ENCODE measurements around the gene CACNA2D2.

Gene CACNA2D2

GRCh38 chr3:50493623-50494022 is 9.8 kb downstream of the CACNA2D2 start:
- no peak for DNase-seq

GRCh38 chr3:50493086-50493485 is 10.3 kb downstream of the CACNA2D2 start:
- DNase-seq = no peak

DNA sequence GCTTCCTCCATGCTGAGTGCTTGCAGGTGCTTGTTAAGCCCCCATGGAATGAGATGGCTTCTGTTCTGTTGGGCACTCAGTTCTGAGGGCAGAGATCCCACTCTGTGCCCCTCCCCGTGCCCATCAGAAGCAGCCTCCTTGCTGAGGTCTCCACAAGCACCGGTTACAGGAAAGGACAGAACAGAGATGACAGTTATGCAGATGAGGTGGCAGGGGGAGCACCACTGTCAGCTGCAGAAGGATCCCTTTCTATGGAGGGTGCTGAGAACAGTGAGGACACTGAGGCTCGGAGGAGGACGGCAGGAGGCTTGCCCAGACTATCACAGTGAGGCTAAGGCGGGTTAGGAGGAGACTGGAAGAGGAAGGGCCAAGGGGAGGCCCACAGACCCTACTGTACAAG is 12.4 kb downstream of the CACNA2D2 start:
- DNase-seq = no peak

- no peak for DNase-seq
Measured at GRCh38 chr3:50490424-50490823, 13.0 kb downstream of the CACNA2D2 start.

DNA sequence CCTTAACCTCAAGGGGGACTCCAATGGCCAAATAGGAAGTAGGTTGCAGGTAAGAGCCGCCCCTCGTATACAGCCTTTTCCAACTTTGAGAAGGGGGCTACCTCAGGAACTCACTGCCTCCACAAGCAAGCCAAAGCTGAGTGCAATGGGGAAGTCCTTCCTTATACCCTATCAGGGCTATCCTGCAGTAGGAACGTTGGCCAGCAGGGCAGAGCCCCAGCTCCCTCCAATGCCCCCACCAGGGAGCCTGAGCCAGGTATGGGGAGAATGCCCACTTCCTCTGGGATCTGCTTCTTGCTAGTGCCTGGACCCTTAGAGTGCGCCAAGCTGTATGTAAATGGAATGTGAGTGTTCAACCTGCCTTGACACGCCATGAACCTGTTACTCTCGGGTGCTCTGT is 16.3 kb downstream of the CACNA2D2 start:
- DNase-seq = no peak

DNA sequence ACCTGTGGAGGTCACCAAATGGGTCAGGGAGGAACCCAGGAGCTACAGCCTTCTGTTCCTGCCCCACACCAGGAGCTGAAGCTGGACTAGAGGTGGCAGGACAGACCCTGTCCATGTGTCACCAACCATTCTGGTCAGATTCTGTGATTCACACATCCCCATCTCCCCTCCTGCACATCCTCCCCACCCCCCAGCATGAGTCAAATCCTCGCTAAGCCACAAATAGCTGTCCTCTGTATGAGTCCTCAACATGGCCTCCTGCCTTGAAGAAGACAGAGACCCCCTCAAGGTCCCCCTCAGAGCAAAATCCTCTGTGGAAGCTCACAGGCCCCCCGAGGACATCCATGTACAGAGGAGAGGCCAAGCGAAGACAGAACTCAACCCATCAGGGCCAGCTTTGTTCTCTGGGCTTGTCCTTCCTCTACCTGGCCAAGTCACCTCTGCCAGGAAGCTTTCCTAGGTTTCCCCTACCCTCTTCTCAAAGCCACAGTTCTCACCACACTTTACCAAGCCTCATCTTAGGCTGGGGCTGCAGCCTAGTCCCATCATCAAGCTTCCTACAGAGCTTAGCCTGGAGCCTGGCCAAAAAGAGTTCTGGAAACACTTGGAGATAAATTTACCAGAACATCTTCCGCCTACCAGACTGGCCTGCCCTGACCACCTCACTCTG is 17.1 kb downstream of the CACNA2D2 start:
- no peak for DNase-seq

- peak; percentile 29 for DNase-seq
Measured at GRCh38 chr3:50484722-50485121, 18.7 kb downstream of the CACNA2D2 start.

DNA sequence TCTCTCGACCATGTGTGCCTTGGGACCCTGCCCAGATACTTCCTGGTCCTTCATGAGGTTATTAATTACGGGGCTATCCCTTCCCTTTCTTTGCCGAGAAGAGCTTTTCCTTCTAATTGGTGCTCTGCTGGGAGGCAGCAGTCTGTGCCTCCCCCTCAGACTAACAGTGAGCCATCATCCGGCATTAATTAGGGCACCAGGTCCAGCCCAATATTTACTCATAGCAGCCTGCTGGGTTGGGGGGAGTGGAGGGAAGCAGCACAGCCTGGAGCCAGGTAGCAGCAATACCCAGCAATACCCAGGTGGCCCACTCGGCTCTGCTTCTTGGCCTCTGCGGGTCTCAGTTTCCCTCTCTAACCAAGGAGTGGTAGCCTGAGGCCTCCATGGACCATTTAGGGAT is 20.1 kb downstream of the CACNA2D2 start:
- DNase-seq = no peak

DNA sequence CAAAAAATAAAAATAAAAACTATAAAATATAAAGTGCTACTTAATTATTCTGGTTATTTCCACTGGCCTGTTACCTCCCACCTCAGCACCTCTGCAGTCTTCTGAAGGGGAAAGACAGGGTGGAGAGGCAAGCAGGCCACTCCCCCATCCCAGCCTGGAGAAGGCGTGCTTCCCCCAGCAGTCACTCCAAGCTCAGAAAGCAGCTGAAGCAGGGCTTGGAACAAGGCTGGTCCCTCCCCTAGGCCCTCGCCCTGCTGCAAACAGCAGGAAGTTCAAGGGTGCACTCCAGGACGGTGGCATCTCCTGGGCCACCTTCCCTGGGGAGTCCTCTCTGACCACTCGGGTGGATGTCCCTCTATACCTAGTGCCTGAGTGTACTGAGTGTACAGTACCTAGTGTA is 21.4 kb downstream of the CACNA2D2 start:
- DNase-seq = no peak

GRCh38 chr3:50480471-50480870 is 23.0 kb downstream of the CACNA2D2 start:
- no peak for DNase-seq

DNA sequence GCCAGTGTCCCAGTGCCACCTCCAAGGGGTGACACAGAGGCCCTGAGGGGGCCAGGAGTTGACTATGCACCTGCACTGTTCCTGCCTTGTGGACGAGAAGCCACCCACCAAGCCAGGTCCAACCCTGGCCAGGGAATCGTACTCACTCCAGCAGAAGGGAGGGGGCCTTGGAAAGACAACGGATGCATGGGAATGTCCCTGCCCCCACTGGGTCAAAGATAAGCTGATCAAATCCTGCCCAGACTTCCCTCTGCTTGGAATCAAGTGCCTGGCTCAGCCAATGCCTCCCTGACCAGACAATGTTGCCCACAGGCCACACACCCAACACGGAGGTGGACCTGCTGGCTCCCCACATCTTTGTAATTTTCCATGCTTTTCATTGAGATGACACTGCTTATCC is 23.9 kb downstream of the CACNA2D2 start:
- DNase-seq = no peak

- no peak for DNase-seq
Measured at GRCh38 chr3:50478671-50479260, 24.7 kb downstream of the CACNA2D2 start.

DNA sequence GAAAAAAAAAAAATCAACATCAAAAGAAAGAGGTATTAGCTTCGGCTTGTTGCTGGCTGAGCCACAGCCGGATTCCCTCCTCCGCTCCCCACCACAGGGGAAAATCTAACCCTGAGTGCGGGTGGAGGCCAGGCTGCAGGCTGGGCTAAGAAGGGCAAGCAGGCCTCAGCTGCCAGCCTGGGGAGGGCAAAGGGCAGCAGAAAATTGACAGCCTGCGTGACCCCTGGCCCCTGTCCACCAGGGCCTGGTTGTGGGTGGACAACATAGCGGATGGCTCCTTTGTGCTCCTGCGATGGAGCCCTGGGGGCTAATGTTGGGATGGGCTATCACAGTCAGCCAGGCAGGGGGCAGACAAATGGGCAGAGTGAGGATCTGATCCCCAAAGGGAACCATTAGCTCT is 25.4 kb downstream of the CACNA2D2 start:
- no peak for DNase-seq

- DNase-seq = no peak
Measured at GRCh38 chr3:50475348-50475747, 28.1 kb downstream of the CACNA2D2 start.

DNA sequence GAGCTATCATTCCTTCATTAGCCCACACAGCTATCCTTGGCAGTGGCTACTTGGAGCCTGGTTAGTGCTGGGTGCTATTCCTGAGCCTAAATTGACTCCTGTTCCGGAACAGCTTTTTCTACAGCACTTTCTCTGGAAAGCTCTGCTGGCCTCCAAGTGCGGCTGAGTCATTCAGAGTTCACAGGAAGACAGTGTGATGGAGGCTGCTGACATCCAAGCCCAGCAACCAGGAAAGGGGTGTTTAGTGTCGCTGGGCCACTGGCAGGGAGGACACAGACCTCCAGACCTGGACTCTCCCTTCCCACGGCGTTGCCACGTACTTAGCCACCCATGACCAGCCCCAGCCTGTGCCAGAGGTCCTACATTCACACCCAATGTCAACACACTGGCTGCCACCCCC is 28.7 kb downstream of the CACNA2D2 start:
- DNase-seq = peak; percentile 50

DNA sequence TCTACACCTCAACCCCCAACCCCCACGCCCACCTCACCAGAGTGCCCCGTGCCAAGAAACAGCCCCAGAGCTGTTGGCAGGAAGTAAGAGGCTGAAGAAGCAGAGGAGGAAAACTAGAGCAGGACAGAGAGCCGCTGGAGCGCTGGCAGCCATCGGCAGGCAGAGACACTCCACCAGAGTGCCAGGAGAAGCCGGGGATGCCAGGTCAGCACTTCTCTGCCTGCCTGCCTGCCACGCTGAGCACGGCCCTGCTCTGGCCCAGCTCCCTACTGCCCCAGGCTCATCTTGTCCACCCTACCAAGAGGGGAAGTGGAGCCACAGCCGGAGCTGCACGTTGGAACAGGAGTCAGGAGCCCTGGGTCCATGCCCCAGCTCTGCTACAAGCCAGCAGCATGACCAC is 29.7 kb downstream of the CACNA2D2 start:
- no peak for DNase-seq

DNA sequence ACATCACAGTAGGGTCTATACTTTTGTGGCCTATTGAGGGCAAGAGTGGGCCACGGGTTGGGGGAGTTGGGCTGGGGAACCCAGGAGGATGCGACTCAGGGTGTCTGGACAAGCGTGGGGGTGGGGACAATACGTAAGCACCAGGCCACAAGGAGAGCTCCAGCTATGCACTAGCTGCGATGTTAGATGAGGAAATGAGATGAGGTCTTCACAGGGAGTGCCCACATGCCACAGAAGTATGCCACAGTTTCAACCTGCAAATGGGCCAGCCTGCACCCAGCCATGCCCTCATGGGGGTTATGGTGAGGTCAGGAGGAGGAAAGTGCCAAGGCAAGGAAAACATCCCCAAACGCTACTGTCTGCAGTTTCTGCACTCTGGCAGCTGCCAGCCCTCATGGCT is 30.5 kb downstream of the CACNA2D2 start:
- no peak for DNase-seq

- DNase-seq = no peak
Measured at GRCh38 chr3:50470658-50471057, 32.8 kb downstream of the CACNA2D2 start.

- DNase-seq = no peak
Measured at GRCh38 chr3:50467919-50468318, 35.5 kb downstream of the CACNA2D2 start.

DNA sequence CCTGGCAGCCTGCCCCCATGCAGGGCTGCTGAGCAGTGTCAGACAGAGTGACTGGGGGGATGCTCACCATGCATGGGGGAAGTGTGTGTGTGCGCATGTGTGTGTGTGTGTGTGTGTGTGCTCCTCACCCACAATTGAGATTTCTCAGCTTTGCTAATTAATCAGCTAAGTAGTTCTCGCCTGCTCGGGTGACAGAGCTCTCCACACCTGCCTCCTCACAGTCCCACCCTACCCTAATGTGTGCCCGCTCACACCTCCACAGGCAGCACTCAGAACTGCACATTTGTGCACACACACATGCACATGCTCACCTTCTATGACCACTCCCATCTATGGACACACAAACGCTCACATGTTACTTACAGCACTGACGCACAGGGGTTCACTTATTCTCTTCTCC is 37.3 kb downstream of the CACNA2D2 start:
- DNase-seq = no peak

DNA sequence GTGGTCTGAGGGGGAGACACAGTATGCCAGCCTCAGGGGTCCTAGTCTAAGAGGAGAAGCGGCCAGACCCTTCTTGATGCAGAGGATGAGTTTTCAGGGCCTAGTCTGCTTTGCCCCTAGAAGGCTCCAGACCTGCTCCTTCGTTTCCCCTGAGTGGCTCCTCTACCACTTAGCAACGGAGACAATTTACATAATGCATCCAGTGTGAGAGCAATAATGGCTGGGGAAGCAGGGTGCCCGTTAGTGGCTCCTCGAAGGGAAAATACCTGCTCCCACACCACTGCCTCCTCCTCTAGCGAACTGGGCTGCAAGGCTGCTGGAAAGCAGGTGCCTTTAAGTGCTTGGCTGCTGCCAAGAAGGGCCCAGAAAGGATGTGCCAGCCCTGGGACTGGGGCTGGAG is 38.9 kb downstream of the CACNA2D2 start:
- DNase-seq = no peak

DNA sequence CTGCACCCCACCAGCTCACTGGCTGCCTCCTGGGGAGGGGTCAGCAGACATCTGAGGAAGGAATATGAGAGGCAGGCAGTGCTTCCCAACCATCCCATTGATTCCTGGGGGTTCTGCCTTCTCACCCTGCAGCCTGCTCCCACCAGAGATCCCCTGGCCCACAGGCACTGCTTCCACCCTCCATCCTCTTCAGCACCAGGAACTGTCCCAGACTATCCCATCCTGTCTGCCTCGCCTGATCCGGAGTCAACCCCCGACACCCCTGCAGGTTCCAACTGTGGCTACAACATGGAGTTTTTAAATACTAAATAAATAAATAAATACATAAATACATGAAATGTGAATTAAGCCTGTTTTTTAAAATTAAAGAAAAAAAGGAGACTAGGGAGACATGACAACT is 43.6 kb downstream of the CACNA2D2 start:
- DNase-seq = no peak

DNA sequence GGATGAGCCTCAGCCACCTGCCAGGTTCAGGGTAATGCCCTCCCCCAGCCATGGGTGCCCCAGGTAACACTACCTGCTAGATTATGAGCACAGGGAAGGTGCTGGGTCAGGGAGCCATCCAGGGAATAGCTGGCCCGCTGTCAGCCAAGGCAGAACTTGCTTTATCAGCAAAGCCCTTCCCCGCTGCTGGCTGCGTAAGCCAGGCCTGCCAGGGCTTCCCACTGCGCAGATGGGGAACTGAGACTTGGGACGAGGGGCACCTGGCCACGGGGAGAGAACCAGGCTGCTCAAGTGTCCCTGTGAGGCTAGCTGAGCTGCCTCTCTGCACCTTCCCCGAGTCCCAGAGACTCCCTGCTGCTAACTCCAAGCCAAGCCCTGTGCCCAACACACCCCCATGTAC is 45.4 kb downstream of the CACNA2D2 start:
- DNase-seq = no peak

DNA sequence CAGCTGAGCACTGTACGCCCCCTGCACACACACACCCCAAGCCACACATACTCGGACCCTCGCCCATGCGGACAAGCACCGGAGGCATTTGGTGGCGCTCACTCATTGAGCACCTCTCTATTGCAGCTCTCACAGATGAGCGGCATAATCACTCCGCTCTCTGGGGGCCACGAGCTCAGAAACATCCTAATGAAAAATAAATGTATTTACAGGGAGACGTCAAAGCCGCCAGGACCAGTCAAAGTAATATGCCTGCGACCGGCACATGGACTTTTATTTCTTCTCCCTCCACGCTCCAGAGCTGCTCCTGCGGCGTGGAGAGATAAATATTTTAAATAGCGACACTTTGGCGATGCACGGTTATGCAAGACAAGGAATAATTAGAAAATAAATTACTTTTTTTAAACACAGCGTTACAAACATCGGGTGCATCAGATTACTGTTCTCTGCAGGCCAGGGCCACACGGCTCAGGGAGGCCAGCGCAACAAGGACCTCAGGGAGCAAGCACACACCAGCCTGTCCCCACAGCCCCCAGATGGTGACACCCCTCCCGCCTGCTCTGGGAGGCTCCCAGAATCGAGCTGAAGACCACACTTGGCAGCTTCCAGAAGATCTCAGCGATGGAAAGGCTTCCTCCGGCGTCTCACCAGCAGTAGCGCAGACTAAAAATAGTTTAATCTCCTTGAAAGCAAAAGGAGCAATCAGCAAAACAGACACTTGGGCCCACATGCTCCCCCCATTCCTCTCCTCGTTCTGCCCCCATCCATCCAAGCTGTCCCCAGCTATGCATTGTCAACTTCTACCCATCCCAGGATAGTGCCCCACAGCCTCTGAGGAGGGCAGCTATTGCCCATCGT is 48.0 kb downstream of the CACNA2D2 start:
- no peak for DNase-seq

Data from right hindlimb (tissue), 1 donor.